PC-3 (cell line): ENCODE results near the gene NMUR2.

Experiments
- CTCF ChIP-seq: fragments of 300-600 bp; sonication (generic); conservative IDR thresholded peaks from 2 replicates; pipeline ENCODE4 v1.5.1; 2017; ENCODE audit warnings: antibody characterized with exemption, low read depth, mild to moderate bottlenecking, low read length
- EZH2phosphoT487 ChIP-seq: fragments of 300-600 bp; sonication (generic); IDR thresholded peaks from 2 replicates; pipeline ENCODE4 v1.6.1; 2018; ENCODE audit warnings: mild to moderate bottlenecking, antibody characterized with exemption, low read length, borderline replicate concordance

- TF ChIP-seq EZH2phosphoT487 (no peak), CTCF (no peak)
Measured at GRCh38 chr5:152374711-152375275, 30.3 kb downstream of the NMUR2 start.
